ENCODE results near the gene WDFY4. TPM values are rescaled to one million over a fixed set of nuclear protein-coding genes. Genes with fewer than 3 reads are reported as not detected.

Gene WDFY4
- total RNA-seq, 1 experiment from 2014 or later = 0.22 TPM

GRCh38 chr10:48784031-48784430, 99.4 kb downstream of the WDFY4 start:
- Histone ChIP-seq H3K4me3 (replicated peaks in 1 of 2; ENCODE audit: low read depth in 1 of 2, low read length in 2 of 2) (no peak overlapping the region), H2AFZ (ENCODE audit: low read depth, low read length, poor library complexity, severe bottlenecking) (no peak overlapping the region), H4K20me1 (ENCODE audit: insufficient read depth) (no peaks in the 10 kb centered on the region), H3K9ac (ENCODE audit: low read length) (no peak overlapping the region), H3K27me3 (ENCODE audit: insufficient read depth, low read length) (peaks cover 40% of the 10 kb centered on the region), H3K4me1 (ENCODE audit: control insufficient read depth in 1 of 2, insufficient read depth in 2 of 2, low read length in 2 of 2) (no peaks in the 10 kb centered on the region), H3K9me2 (ENCODE audit: insufficient read depth) (no peaks in the 10 kb centered on the region), H3K4me2 (ENCODE audit: low read length) (no peak overlapping the region), H3K79me2 (ENCODE audit: insufficient read depth, low read length) (no peaks in the 10 kb centered on the region), H3K36me3 (ENCODE audit: control insufficient read depth in 1 of 2, insufficient read depth in 2 of 2, low read length in 2 of 2) (no peaks in the 10 kb centered on the region), H3K27ac (ENCODE audit: low read depth, low read length) (no peak overlapping the region), H3K9me3 (ENCODE audit: control insufficient read depth in 1 of 2, insufficient read depth in 1 of 2, low read depth in 1 of 2, low read length in 2 of 2) (no peaks in the 10 kb centered on the region)
- TF ChIP-seq EGR1 (IDR thresholded peaks at IDR 0.05; ENCODE audit: low read depth) (no peak), MAX (IDR thresholded peaks at IDR 0.05) (no peak), RAD21 (IDR thresholded peaks at IDR 0.05; ENCODE audit: low read depth) (no peak), FOSL1 (IDR thresholded peaks at IDR 0.05; ENCODE audit: low read depth) (no peak), EZH2 (IDR thresholded peaks at IDR 0.05) (no peak), ZFX (IDR thresholded peaks at IDR 0.05) (no peak), SIN3A (IDR thresholded peaks at IDR 0.05; ENCODE audit: low read depth) (no peak), SRF (IDR thresholded peaks at IDR 0.05; ENCODE audit: low read depth) (no peak)
- TF ChIP-seq, protein P1, sequence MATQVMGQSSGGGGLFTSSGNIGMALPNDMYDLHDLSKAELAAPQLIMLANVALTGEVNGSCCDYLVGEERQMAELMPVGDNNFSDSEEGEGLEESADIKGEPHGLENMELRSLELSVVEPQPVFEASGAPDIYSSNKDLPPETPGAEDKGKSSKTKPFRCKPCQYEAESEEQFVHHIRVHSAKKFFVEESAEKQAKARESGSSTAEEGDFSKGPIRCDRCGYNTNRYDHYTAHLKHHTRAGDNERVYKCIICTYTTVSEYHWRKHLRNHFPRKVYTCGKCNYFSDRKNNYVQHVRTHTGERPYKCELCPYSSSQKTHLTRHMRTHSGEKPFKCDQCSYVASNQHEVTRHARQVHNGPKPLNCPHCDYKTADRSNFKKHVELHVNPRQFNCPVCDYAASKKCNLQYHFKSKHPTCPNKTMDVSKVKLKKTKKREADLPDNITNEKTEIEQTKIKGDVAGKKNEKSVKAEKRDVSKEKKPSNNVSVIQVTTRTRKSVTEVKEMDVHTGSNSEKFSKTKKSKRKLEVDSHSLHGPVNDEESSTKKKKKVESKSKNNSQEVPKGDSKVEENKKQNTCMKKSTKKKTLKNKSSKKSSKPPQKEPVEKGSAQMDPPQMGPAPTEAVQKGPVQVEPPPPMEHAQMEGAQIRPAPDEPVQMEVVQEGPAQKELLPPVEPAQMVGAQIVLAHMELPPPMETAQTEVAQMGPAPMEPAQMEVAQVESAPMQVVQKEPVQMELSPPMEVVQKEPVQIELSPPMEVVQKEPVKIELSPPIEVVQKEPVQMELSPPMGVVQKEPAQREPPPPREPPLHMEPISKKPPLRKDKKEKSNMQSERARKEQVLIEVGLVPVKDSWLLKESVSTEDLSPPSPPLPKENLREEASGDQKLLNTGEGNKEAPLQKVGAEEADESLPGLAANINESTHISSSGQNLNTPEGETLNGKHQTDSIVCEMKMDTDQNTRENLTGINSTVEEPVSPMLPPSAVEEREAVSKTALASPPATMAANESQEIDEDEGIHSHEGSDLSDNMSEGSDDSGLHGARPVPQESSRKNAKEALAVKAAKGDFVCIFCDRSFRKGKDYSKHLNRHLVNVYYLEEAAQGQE (IDR thresholded peaks at IDR 0.05; ENCODE audit: low read depth) = no peak
- CTCF ChIA-PET = no interaction called here
- DNase-seq (ENCODE audit: low read depth, low spot score) = no peak
- BruUV-seq (replicated peaks) = no TSS peak
- POLR2A ChIA-PET = no interaction called here
- RAD21 ChIA-PET (ENCODE audit: low non-redundant PET in 1 of 2, low total read pairs in 2 of 2, uncharacterized antibody in 2 of 2, unreplicated experiment in 2 of 2) = no interaction called here
- ATAC-seq = no peak
- intact Hi-C loops (cut with micrococcal nuclease) = no loop called here
